ENCODE data around the gene OR56B4.
"Not testable (repeated sequence)": the region's sequence is repeated elsewhere in the genome, so short reads cannot be mapped to it uniquely, and the experiment has no call there.

The OR56B4 gene, protein sequence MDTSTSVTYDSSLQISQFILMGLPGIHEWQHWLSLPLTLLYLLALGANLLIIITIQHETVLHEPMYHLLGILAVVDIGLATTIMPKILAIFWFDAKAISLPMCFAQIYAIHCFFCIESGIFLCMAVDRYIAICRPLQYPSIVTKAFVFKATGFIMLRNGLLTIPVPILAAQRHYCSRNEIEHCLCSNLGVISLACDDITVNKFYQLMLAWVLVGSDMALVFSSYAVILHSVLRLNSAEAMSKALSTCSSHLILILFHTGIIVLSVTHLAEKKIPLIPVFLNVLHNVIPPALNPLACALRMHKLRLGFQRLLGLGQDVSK

DNA sequence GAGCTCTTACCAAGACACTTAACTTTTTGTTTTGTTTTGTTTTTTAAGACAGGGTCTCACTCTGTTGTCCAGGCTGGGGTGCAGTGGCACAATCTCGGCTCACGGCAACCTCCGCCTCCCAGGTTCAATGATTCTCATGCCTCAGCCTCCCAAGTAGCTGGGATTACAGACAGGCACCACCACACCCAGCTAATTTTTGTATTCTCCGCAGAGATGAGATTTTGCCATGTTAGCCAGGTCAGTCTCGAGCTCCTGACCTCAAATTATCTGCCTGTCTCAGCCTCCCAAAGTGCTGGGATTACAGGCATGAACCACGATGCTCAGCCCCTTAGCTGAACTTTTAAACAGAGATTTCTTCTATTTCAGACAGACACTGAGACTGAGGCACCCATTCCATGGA, at the start of gene OR56B4:
Gene OR56B4 (plus strand): TSS at position 301 of the 400 bp plus-strand sequence. CDS start 95 bp downstream, at position 396.
- TF ChIP-seq YY1 (IDR thresholded peaks at IDR 0.05; ENCODE audit: low read depth); NFIC (IDR thresholded peaks at IDR 0.05); CEBPB (IDR thresholded peaks at IDR 0.05): not testable (repeated sequence)

DNA sequence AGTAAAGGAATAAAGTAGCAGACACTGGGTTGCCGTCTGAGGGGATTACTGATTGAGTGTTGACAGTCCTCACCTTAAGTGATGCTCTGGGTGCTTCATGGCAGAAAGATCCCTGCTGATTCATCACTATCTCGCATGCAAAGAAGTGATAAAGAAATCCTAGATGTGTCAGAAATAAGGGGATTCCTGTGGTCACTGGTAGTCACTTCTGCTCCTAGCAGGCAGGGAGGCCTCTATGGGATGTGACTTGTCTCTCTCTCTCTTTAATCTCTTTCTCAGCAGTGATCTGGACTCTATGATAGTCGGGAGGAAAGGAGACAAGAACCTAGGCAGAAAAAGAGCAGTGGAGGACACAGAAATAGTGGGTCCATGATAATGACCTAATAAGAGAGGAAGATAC, 46.0 kb upstream of the OR56B4 start:
- TF ChIP-seq YY1 (IDR thresholded peaks at IDR 0.05; ENCODE audit: low read depth) (no peak), FOXM1 (IDR thresholded peaks at IDR 0.05; ENCODE audit: borderline replicate concordance, low read depth) (no peak), NFIC (IDR thresholded peaks at IDR 0.05) (no peak)

DNA sequence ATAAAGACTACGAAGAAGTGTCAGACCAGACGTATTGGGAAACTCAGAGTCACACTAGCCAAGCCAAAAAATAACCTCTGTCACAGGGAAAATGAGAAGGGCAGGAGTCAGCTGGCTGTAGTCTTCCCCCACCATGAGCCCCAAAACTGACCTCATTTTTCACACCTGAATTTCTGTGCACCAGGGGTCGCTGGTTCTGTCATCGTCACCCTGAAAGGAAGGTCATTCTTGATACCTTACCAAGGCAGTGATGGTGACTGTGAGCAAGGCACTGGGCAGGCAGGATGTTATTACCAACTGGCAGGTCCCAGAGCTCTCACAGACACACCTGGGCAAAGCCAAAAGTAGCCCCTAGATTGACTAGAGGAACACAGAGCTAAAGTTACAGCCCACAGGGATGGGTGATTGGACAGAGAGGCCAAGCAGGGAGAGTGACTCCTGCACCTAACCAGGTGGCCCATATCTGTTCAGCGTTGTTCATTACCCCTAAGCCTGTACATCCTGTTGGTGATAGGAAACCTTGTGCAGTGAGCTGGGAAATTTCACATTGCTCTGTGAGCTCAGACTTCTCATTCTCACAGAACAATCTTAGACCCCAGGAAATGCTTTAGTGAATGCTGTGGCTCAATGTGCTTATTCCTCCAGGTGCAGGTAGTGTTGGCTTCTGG, 44.7 kb upstream of the OR56B4 start:
- TF ChIP-seq ZBTB7A (IDR thresholded peaks at IDR 0.05; ENCODE audit: low read depth) (no peak), TEAD4 (IDR thresholded peaks at IDR 0.05) (no peak), EGR1 (IDR thresholded peaks at IDR 0.05) (no peak), NFIC (IDR thresholded peaks at IDR 0.05) (no peak), EP300 (IDR thresholded peaks at IDR 0.05; ENCODE audit: borderline replicate concordance) (no peak), TAF1 (IDR thresholded peaks at IDR 0.05; ENCODE audit: low read depth) (no peak), FOXM1 (IDR thresholded peaks at IDR 0.05; ENCODE audit: borderline replicate concordance, low read depth) (no peak), YY1 (IDR thresholded peaks at IDR 0.05; ENCODE audit: low read depth) (no peak), CREB1 (IDR thresholded peaks at IDR 0.05; ENCODE audit: low read depth) (no peak)
- TF ChIP-seq, protein P1, sequence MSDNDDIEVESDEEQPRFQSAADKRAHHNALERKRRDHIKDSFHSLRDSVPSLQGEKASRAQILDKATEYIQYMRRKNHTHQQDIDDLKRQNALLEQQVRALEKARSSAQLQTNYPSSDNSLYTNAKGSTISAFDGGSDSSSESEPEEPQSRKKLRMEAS (IDR thresholded peaks at IDR 0.05), result no peak
- TF ChIP-seq, protein P2, sequence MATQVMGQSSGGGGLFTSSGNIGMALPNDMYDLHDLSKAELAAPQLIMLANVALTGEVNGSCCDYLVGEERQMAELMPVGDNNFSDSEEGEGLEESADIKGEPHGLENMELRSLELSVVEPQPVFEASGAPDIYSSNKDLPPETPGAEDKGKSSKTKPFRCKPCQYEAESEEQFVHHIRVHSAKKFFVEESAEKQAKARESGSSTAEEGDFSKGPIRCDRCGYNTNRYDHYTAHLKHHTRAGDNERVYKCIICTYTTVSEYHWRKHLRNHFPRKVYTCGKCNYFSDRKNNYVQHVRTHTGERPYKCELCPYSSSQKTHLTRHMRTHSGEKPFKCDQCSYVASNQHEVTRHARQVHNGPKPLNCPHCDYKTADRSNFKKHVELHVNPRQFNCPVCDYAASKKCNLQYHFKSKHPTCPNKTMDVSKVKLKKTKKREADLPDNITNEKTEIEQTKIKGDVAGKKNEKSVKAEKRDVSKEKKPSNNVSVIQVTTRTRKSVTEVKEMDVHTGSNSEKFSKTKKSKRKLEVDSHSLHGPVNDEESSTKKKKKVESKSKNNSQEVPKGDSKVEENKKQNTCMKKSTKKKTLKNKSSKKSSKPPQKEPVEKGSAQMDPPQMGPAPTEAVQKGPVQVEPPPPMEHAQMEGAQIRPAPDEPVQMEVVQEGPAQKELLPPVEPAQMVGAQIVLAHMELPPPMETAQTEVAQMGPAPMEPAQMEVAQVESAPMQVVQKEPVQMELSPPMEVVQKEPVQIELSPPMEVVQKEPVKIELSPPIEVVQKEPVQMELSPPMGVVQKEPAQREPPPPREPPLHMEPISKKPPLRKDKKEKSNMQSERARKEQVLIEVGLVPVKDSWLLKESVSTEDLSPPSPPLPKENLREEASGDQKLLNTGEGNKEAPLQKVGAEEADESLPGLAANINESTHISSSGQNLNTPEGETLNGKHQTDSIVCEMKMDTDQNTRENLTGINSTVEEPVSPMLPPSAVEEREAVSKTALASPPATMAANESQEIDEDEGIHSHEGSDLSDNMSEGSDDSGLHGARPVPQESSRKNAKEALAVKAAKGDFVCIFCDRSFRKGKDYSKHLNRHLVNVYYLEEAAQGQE (IDR thresholded peaks at IDR 0.05; ENCODE audit: low read depth), result no peak

DNA sequence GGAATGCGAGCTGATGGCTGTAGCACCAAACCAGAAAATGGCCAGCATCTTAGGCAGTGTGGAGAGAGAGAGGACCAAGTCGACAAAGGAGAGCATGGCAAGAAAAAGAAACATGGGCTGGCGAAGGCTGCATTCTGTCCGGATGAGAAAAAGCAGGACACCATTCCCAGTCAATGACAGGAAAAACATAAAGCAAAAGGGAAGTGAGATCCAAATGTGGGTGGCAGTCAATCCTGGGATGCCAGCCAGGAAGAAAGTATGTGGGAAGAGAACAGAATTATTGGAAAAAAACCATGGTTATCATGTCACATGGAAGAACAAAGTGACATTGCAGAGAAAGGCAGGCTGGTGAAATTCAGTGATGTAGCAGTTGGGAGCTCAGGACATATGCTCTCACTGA, 40.0 kb upstream of the OR56B4 start:
- TF ChIP-seq RAD21 (IDR thresholded peaks at IDR 0.05; ENCODE audit: low read depth) (no peak), TAF1 (IDR thresholded peaks at IDR 0.05; ENCODE audit: low read depth) (no peak), CREB1 (IDR thresholded peaks at IDR 0.05; ENCODE audit: low read depth) (no peak), FOXM1 (IDR thresholded peaks at IDR 0.05; ENCODE audit: borderline replicate concordance, low read depth) (no peak), TEAD4 (IDR thresholded peaks at IDR 0.05) (no peak), NFIC (IDR thresholded peaks at IDR 0.05) (no peak), ZBTB7A (IDR thresholded peaks at IDR 0.05; ENCODE audit: low read depth) (no peak), EGR1 (IDR thresholded peaks at IDR 0.05) (no peak)
- TF ChIP-seq, protein P3, sequence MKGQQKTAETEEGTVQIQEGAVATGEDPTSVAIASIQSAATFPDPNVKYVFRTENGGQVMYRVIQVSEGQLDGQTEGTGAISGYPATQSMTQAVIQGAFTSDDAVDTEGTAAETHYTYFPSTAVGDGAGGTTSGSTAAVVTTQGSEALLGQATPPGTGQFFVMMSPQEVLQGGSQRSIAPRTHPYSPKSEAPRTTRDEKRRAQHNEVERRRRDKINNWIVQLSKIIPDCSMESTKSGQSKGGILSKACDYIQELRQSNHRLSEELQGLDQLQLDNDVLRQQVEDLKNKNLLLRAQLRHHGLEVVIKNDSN (IDR thresholded peaks at IDR 0.05), result no peak
- TF ChIP-seq, protein P2 (IDR thresholded peaks at IDR 0.05; ENCODE audit: low read depth), result no peak
- TF ChIP-seq, protein P1 (IDR thresholded peaks at IDR 0.05), result no peak

DNA sequence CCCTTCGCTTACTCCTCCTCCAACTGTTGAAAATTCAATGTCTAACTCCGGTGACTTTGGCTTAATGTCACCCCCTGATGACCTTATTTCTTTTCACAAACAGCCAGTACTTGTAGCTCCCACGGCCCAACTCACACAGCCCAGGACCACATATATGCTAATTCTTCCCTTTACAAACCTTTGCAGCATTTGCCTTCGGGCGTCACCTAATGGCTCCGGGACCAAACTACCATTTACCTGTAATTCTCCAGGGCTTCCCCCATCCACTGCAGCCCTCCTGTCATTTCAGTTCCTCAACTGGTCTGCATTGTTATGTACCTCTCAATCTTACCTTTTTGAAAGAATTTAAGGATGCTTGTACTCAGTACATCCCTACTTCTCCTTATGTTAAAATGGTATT, 29.8 kb upstream of the OR56B4 start:
- TF ChIP-seq CREB1 (IDR thresholded peaks at IDR 0.05; ENCODE audit: low read depth) (no peak), TCF12 (IDR thresholded peaks at IDR 0.05; ENCODE audit: low read depth) (no peak), EGR1 (IDR thresholded peaks at IDR 0.05) (no peak), TAF1 (IDR thresholded peaks at IDR 0.05; ENCODE audit: low read depth) (no peak), FOXM1 (IDR thresholded peaks at IDR 0.05; ENCODE audit: borderline replicate concordance, low read depth) (no peak), TEAD4 (IDR thresholded peaks at IDR 0.05) (no peak), NFIC (IDR thresholded peaks at IDR 0.05) (no peak), EP300 (IDR thresholded peaks at IDR 0.05; ENCODE audit: borderline replicate concordance) (no peak), CEBPB (IDR thresholded peaks at IDR 0.05) (no peak), ZBTB7A (IDR thresholded peaks at IDR 0.05; ENCODE audit: low read depth) (no peak), RAD21 (IDR thresholded peaks at IDR 0.05; ENCODE audit: low read depth) (no peak), YY1 (IDR thresholded peaks at IDR 0.05; ENCODE audit: low read depth) (no peak)
- TF ChIP-seq, protein P1 (IDR thresholded peaks at IDR 0.05), result no peak
- TF ChIP-seq, protein P3 (IDR thresholded peaks at IDR 0.05), result no peak
- TF ChIP-seq, protein P2 (IDR thresholded peaks at IDR 0.05; ENCODE audit: low read depth), result no peak
